HepG2 (cell line): ENCODE results near the gene IGF2. TPM values are rescaled to one million over a fixed set of nuclear protein-coding genes. Genes with fewer than 3 reads are reported as not detected.
A peak's percentile ranks its signal among the peaks of the same experiment; 100 is the strongest.

Source experiments
- CBFB ChIP-seq: sonication (generic); formaldehyde crosslinking; IDR thresholded peaks from 2 replicates; pipeline ENCODE4 v1.4.0; 2020; ENCODE audit warnings: missing genetic modification reagents
- CHD4 ChIP-seq: fragments of 200-600 bp; sonication (generic); IDR thresholded peaks from 2 replicates; pipeline ENCODE4 v1.7.0; 2017; ENCODE audit warnings: mild to moderate bottlenecking, low read length, borderline replicate concordance
- ERF ChIP-seq: IDR thresholded peaks from 2 replicates; pipeline ENCODE4 v1.6.1; 2018; ENCODE audit warnings: missing biosample characterization, missing genetic modification reagents
- KDM2A ChIP-seq: sonication (generic); formaldehyde crosslinking; IDR thresholded peaks from 2 replicates; pipeline ENCODE4 v1.4.0; 2020; ENCODE audit warnings: low read depth, missing genetic modification reagents, borderline replicate concordance
- MIER2 ChIP-seq: IDR thresholded peaks from 2 replicates; pipeline ENCODE4 v1.6.1; 2016; ENCODE audit warnings: missing biosample characterization, missing genetic modification reagents
- NFIC ChIP-seq: IDR thresholded peaks from 2 replicates; pipeline ENCODE4 v1.6.1; 2012; ENCODE audit warnings: mild to moderate bottlenecking, low read length, inconsistent platforms
- SOX5 ChIP-seq: IDR thresholded peaks from 2 replicates; pipeline ENCODE4 v1.6.1; 2016; ENCODE audit warnings: borderline replicate concordance
- SP140L ChIP-seq: sonication (generic); formaldehyde crosslinking; IDR thresholded peaks from 2 replicates; pipeline ENCODE4 v1.4.0; 2020; ENCODE audit warnings: missing genetic modification reagents, borderline replicate concordance
- THYN1 ChIP-seq: sonication (generic); formaldehyde crosslinking; IDR thresholded peaks from 2 replicates; pipeline ENCODE4 v1.8.1; 2023; ENCODE audit warnings: low read depth, mild to moderate bottlenecking, moderate library complexity, missing genetic modification reagents, borderline replicate concordance
- U2AF2 ChIP-seq: fragments of 200-400 bp; formaldehyde crosslinking; IDR thresholded peaks from 2 replicates; pipeline ENCODE4 v1.6.1; 2017; ENCODE audit warnings: low read depth, mild to moderate bottlenecking, low read length
- XRCC5 ChIP-seq: fragments of 200-400 bp; formaldehyde crosslinking; optimal IDR thresholded peaks from 2 replicates; pipeline ENCODE3; 2017; ENCODE audit warnings: mild to moderate bottlenecking, low read length
- ZFP36L2 ChIP-seq: sonication (generic); formaldehyde crosslinking; IDR thresholded peaks from 2 replicates; pipeline ENCODE4 v1.4.0; 2020; ENCODE audit warnings: missing genetic modification reagents
- ZMYM3 ChIP-seq: sonication (generic); formaldehyde crosslinking; IDR thresholded peaks from 2 replicates; pipeline ENCODE4 v1.5.1; 2020; ENCODE audit warnings: mild to moderate bottlenecking, missing genetic modification reagents
- ZNF556 ChIP-seq: sonication (generic); formaldehyde crosslinking; IDR thresholded peaks from 2 replicates; pipeline ENCODE4 v1.4.0; 2020; ENCODE audit warnings: mild to moderate bottlenecking, missing genetic modification reagents, borderline replicate concordance
- polyA plus RNA-seq, 8 experiments: library from polyadenylated mRNA; depleted of rRNA in 3 of 8; stranded (reverse) in 7 of 8; unstranded in 1 of 8; fragments of >200 nt; fragmentation: Illumina TruSeq in 4 of 8; extraction: Trizol in 4 of 8; gene quantifications; 2 replicates each; pipeline versions ENCODE4 v1.2.1 to v1.2.3, GENCODE V29; 2011 to 2016; ENCODE audit warnings: low read depth in 4 of 8, missing spikeins in 1 of 8, mixed read lengths in 1 of 8; ENCODE audit not compliant: insufficient read depth in 1 of 8
- total RNA-seq, 5 experiments: library from RNA; depleted of rRNA; stranded (reverse); fragments of >200 nt; fragmentation: Illumina TruSeq; extraction: Trizol; gene quantifications; 2 replicates each; pipeline ENCODE4 v1.2.3, GENCODE V29; 2016; ENCODE audit warnings: low read depth in 1 of 5
- TF ChIP-seq, protein P1 (sequence below): sonication (generic); formaldehyde crosslinking; IDR thresholded peaks from one replicate; pipeline ENCODE4 v1.5.1; 2020; ENCODE audit warnings: mild to moderate bottlenecking, missing genetic modification reagents; ENCODE audit errors: not compliant biosample characterization
- TF ChIP-seq, protein P2 (sequence below): sonication (generic); formaldehyde crosslinking; IDR thresholded peaks from 2 replicates; pipeline ENCODE4 v1.4.0; 2020; ENCODE audit warnings: missing genetic modification reagents
- TF ChIP-seq, protein P3 (sequence below): sonication (generic); formaldehyde crosslinking; IDR thresholded peaks from 2 replicates; pipeline ENCODE4 v1.8.0; 2022; ENCODE audit warnings: mild to moderate bottlenecking, missing genetic modification reagents
- TF ChIP-seq, protein P4 (sequence below): IDR thresholded peaks from 2 replicates; pipeline ENCODE4 v1.6.1; 2012; ENCODE audit warnings: inconsistent platforms

Gene IGF2
- total and polyA plus RNA-seq, 2 of the 13 experiments (the other 11 are each of a cell fraction or from before 2014, with no cell fraction given): 79.1 to 254 TPM

DNA sequence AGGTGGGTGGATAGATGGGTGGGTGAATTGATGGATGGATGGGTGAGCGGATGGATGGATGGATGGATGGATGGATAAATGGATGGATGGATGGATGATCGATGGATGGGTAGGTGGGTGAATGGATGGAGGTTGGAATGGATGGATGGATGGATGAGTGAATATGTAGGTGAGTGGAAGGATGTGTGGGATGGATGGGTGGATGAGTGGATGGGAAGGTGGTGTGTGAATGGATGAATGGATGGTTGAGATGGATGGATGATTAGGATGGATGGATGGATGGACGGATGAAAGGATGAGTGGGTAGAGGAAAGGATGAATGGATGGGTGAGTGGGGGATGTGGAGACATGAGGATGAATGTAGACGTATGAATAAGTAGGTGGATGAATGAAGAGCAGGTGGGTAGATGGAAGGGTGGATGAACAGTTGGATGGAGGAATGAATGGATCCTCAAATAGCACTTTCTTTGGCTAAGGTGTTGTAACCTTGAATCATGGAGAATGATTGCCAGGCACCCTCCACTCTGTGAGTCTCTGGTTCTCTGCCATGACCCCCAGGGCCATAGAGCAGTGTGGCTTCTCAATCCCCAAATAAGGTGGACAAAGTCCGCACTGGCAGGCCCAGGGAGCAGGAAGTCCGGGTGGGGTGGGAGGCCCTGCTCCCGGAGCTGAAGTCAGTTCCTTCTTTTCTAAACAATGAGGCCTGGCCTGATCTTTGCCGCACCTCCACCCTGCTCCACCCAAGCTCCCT, 36.9 kb downstream of the IGF2 start (continued):
- TF ChIP-seq U2AF2 (no peak), ZMYM3 (CRISPR knock-in tag) (no peak), ZFP36L2 (CRISPR knock-in tag) (no peak), CHD4 (no peak), ZNF556 (CRISPR knock-in tag) (no peak), MIER2 (CRISPR knock-in tag) (peak; percentile 52; the same call in 1 of the 2 replicates), NFIC (no peak), SOX5 (CRISPR knock-in tag) (peak; percentile 73; the same call in 1 of the 2 replicates), CBFB (CRISPR knock-in tag) (peak; percentile 51; the same call in 1 of the 2 replicates), SP140L (CRISPR knock-in tag) (no peak), KDM2A (no peak), THYN1 (CRISPR knock-in tag) (no peak), XRCC5 (peak; percentile 36), ERF (CRISPR knock-in tag) (peak; percentile 55; the same call in 1 of the 2 replicates)
- TF ChIP-seq, protein P1, sequence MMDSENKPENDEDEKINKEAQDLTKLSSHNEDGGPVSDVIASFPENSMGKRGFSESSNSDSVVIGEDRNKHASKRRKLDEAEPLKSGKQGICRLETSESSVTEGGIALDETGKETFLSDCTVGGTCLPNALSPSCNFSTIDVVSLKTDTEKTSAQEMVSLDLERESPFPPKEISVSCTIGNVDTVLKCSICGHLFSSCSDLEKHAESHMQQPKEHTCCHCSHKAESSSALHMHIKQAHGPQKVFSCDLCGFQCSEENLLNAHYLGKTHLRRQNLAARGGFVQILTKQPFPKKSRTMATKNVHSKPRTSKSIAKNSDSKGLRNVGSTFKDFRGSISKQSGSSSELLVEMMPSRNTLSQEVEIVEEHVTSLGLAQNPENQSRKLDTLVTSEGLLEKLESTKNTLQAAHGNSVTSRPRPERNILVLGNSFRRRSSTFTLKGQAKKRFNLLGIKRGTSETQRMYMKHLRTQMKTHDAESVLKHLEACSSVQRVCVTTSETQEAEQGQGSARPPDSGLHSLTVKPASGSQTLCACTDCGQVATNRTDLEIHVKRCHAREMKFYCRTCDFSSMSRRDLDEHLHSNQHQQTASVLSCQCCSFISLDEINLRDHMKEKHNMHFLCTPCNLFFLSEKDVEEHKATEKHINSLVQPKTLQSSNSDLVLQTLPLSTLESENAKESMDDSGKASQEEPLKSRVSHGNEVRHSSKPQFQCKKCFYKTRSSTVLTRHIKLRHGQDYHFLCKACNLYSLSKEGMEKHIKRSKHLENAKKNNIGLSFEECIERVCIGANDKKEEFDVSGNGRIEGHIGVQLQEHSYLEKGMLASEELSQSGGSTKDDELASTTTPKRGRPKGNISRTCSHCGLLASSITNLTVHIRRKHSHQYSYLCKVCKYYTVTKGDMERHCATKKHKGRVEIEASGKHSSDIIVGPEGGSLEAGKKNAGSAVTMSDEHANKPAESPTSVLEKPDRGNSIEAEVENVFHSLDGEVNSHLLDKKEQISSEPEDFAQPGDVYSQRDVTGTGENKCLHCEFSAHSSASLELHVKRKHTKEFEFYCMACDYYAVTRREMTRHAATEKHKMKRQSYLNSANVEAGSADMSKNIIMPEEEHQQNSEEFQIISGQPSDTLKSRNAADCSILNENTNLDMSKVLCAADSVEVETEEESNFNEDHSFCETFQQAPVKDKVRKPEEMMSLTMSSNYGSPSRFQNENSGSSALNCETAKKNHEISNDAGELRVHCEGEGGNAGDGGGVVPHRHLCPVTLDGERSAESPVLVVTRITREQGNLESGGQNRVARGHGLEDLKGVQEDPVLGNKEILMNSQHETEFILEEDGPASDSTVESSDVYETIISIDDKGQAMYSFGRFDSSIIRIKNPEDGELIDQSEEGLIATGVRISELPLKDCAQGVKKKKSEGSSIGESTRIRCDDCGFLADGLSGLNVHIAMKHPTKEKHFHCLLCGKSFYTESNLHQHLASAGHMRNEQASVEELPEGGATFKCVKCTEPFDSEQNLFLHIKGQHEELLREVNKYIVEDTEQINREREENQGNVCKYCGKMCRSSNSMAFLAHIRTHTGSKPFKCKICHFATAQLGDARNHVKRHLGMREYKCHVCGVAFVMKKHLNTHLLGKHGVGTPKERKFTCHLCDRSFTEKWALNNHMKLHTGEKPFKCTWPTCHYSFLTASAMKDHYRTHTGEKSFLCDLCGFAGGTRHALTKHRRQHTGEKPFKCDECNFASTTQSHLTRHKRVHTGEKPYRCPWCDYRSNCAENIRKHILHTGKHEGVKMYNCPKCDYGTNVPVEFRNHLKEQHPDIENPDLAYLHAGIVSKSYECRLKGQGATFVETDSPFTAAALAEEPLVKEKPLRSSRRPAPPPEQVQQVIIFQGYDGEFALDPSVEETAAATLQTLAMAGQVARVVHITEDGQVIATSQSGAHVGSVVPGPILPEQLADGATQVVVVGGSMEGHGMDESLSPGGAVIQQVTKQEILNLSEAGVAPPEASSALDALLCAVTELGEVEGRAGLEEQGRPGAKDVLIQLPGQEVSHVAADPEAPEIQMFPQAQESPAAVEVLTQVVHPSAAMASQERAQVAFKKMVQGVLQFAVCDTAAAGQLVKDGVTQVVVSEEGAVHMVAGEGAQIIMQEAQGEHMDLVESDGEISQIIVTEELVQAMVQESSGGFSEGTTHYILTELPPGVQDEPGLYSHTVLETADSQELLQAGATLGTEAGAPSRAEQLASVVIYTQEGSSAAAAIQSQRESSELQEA (CRISPR knock-in tag): no peak
- TF ChIP-seq, protein P2, sequence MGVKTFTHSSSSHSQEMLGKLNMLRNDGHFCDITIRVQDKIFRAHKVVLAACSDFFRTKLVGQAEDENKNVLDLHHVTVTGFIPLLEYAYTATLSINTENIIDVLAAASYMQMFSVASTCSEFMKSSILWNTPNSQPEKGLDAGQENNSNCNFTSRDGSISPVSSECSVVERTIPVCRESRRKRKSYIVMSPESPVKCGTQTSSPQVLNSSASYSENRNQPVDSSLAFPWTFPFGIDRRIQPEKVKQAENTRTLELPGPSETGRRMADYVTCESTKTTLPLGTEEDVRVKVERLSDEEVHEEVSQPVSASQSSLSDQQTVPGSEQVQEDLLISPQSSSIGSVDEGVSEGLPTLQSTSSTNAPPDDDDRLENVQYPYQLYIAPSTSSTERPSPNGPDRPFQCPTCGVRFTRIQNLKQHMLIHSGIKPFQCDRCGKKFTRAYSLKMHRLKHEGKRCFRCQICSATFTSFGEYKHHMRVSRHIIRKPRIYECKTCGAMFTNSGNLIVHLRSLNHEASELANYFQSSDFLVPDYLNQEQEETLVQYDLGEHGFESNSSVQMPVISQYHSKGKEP (CRISPR knock-in tag): no peak
- TF ChIP-seq, protein P3, sequence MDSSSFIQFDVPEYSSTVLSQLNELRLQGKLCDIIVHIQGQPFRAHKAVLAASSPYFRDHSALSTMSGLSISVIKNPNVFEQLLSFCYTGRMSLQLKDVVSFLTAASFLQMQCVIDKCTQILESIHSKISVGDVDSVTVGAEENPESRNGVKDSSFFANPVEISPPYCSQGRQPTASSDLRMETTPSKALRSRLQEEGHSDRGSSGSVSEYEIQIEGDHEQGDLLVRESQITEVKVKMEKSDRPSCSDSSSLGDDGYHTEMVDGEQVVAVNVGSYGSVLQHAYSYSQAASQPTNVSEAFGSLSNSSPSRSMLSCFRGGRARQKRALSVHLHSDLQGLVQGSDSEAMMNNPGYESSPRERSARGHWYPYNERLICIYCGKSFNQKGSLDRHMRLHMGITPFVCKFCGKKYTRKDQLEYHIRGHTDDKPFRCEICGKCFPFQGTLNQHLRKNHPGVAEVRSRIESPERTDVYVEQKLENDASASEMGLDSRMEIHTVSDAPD (CRISPR knock-in tag): peak; percentile 59; the same call in 1 of the 2 replicates
- TF ChIP-seq, protein P4, sequence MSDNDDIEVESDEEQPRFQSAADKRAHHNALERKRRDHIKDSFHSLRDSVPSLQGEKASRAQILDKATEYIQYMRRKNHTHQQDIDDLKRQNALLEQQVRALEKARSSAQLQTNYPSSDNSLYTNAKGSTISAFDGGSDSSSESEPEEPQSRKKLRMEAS: peak; percentile 30; the same call in 1 of the 2 replicates
